H1 (cell line): Measurements from ENCODE around the gene MAP3K3. TPM values are rescaled to one million over a fixed set of nuclear protein-coding genes. Genes with fewer than 3 reads are reported as not detected.
A peak's percentile ranks its signal among the peaks of the same experiment; 100 is the strongest.

Experiments used
- CTCF ChIA-PET: fragments of 300-600 bp; sonication (Branson Sonifier 250); formaldehyde crosslinking; loops from one replicate; lab custom pipeline; 2021; ENCODE audit not compliant: partially characterized antibody; lab: Charles Lee
- POLR2A ChIA-PET: fragments of 300-600 bp; sonication (Branson Sonifier 250); formaldehyde crosslinking; loops from one replicate; lab custom pipeline; 2021; ENCODE audit warnings: inconsistent platforms; ENCODE audit not compliant: partially characterized antibody; lab: Charles Lee
- DNase-seq, 2 experiments: peaks; one replicate each; pipeline versions ENCODE4 v3.0.0 to v3.0.0-alpha.2; 2010 to 2022; ENCODE audit warnings: low spot score in 2 of 2, low read depth in 1 of 2, mixed read lengths in 1 of 2
- FAIRE-seq: peaks from 2 replicates; lab custom pipeline; 2011; peaks lifted over from hg19 to GRCh38; lab: Jason Lieb, UNC
- H2AFZ ChIP-seq: 2 replicates; pipeline ENCODE4 v1.8.1; 2012; ENCODE audit warnings: low read length, inconsistent platforms
- H2AK5ac ChIP-seq: 2 replicates; pipeline ENCODE4 v1.6.1; 2013; ENCODE audit warnings: low read depth, low read length
- H2BK120ac ChIP-seq: replicated peaks from 2 replicates; pipeline ENCODE3; 2013; ENCODE audit warnings: low read depth, low read length, inconsistent platforms
- H2BK12ac ChIP-seq: 2 replicates; pipeline ENCODE4 v1.6.1; 2013; ENCODE audit warnings: low read depth, low read length
- H2BK15ac ChIP-seq: 2 replicates; pipeline ENCODE4 v1.6.1; 2013; ENCODE audit warnings: low read length
- H2BK20ac ChIP-seq: 2 replicates; pipeline ENCODE4 v1.6.1; 2013; ENCODE audit warnings: low read length
- H2BK5ac ChIP-seq: 2 replicates; pipeline ENCODE4 v1.6.1; 2013; ENCODE audit warnings: low read depth, low read length
- H3K14ac ChIP-seq: 2 replicates; pipeline ENCODE4 v1.6.1; 2013; ENCODE audit warnings: inconsistent platforms; ENCODE audit not compliant: insufficient read length
- H3K18ac ChIP-seq: 2 replicates; pipeline ENCODE4 v1.6.1; 2013; ENCODE audit warnings: low read length; ENCODE audit errors: extremely low read depth
- H3K23ac ChIP-seq: 2 replicates; pipeline ENCODE4 v1.6.1; 2013; ENCODE audit warnings: inconsistent platforms; ENCODE audit not compliant: insufficient read length
- H3K23me2 ChIP-seq: 2 replicates; pipeline ENCODE4 v1.6.1; 2013; ENCODE audit warnings: low read depth, low read length
- H3K27ac ChIP-seq: 2 replicates; pipeline ENCODE4 v1.6.1; 2011; ENCODE audit warnings: low read depth, low read length, inconsistent platforms
- H3K27me3 ChIP-seq, 4 experiments: replicated peaks in 1 of 4; 1 replicate in 1 of 4; 2 replicates in 3 of 4; pipeline versions ENCODE4 v1.6.1 to v1.8.1; 2011 to 2013; ENCODE audit warnings: low read length in 3 of 4, mild to moderate bottlenecking in 3 of 4, inconsistent platforms in 2 of 4, mixed read lengths in 2 of 4, moderate library complexity in 1 of 4; ENCODE audit not compliant: control insufficient read depth in 3 of 4, insufficient read depth in 3 of 4; ENCODE audit errors: extremely low read depth in 1 of 4
- H3K36me3 ChIP-seq, 4 experiments: 2 replicates each; pipeline versions ENCODE4 v1.6.1 to v1.8.1; 2011 to 2013; ENCODE audit warnings: mild to moderate bottlenecking in 4 of 4, low read length in 3 of 4, moderate library complexity in 2 of 4, control low read depth in 1 of 4, inconsistent platforms in 1 of 4; ENCODE audit not compliant: insufficient read depth in 4 of 4, control insufficient read depth in 2 of 4
- H3K4ac ChIP-seq: replicated peaks from 2 replicates; pipeline ENCODE3; 2013; ENCODE audit warnings: low read length, low read depth, mixed read lengths, inconsistent platforms; ENCODE audit not compliant: insufficient read length
- H3K4me1 ChIP-seq, 4 experiments: replicated peaks in 1 of 4; 1 replicate in 1 of 4; 2 replicates in 3 of 4; pipeline versions ENCODE4 v1.6.1 to v1.8.1; 2011 to 2013; ENCODE audit warnings: low read length in 3 of 4, inconsistent platforms in 2 of 4, mixed read lengths in 1 of 4; ENCODE audit not compliant: insufficient read depth in 4 of 4, control insufficient read depth in 3 of 4
- H3K4me2 ChIP-seq, 2 experiments: 2 replicates each; pipeline versions ENCODE4 v1.6.1 to v1.8.1; 2011 to 2013; ENCODE audit warnings: low read depth in 2 of 2, low read length in 2 of 2, control low read depth in 1 of 2, inconsistent platforms in 1 of 2, mild to moderate bottlenecking in 1 of 2; ENCODE audit not compliant: insufficient read depth in 1 of 2
- H3K4me3 ChIP-seq, 4 experiments: fragments of 200-600, 300-600 bp in 1 of 4; sonication (generic), shearing (Covaris generic), sonication (Bioruptor Twin) in 1 of 4; 2 replicates each; pipeline versions ENCODE4 v1.5.1 to v1.8.1; 2011 to 2016; ENCODE audit warnings: low read length in 4 of 4, low read depth in 3 of 4, control low read depth in 2 of 4, inconsistent platforms in 2 of 4, mild to moderate bottlenecking in 2 of 4, mixed read lengths in 1 of 4, moderate library complexity in 1 of 4; ENCODE audit not compliant: insufficient read depth in 2 of 4; ENCODE audit errors: extremely low read depth in 1 of 4
- H3K56ac ChIP-seq: replicated peaks from 2 replicates; pipeline ENCODE3; 2013; ENCODE audit warnings: low read depth, mild to moderate bottlenecking, mixed read lengths, low read length, inconsistent platforms; ENCODE audit not compliant: insufficient read length
- H3K79me1 ChIP-seq: 2 replicates; pipeline ENCODE4 v1.6.1; 2013; ENCODE audit warnings: low read depth, low read length, control low read depth
- H3K79me2 ChIP-seq, 2 experiments: 2 replicates each; pipeline versions ENCODE4 v1.6.1 to v1.8.1; 2012 to 2013; ENCODE audit warnings: low read length in 2 of 2, mild to moderate bottlenecking in 2 of 2, inconsistent platforms in 1 of 2; ENCODE audit not compliant: insufficient read depth in 2 of 2, control insufficient read depth in 1 of 2
- H3K9ac ChIP-seq, 4 experiments: replicated peaks in 1 of 4; 1 replicate in 1 of 4; 2 replicates in 3 of 4; pipeline versions ENCODE4 v1.6.1 to v1.8.1; 2011 to 2013; ENCODE audit warnings: low read depth in 3 of 4, low read length in 3 of 4, control low read depth in 2 of 4, mild to moderate bottlenecking in 2 of 4, moderate library complexity in 2 of 4, inconsistent platforms in 1 of 4; ENCODE audit errors: extremely low read depth in 1 of 4
- H3K9me3 ChIP-seq, 2 experiments: 2 replicates each; pipeline versions ENCODE4 v1.6.1 to v1.8.1; 2012 to 2013; ENCODE audit warnings: mild to moderate bottlenecking in 2 of 2, moderate library complexity in 2 of 2, control low read depth in 1 of 2, inconsistent platforms in 1 of 2, low read depth in 1 of 2, low read length in 1 of 2, mixed read lengths in 1 of 2; ENCODE audit not compliant: insufficient read depth in 2 of 2
- H4K20me1 ChIP-seq, 2 experiments: replicated peaks in 1 of 2; 2 replicates each; pipeline versions ENCODE3 to v1.8.1; 2011 to 2013; ENCODE audit warnings: inconsistent platforms in 2 of 2, low read length in 2 of 2, mild to moderate bottlenecking in 1 of 2; ENCODE audit not compliant: insufficient read depth in 2 of 2, control insufficient read depth in 1 of 2
- H4K5ac ChIP-seq: 2 replicates; pipeline ENCODE4 v1.6.1; 2013; ENCODE audit warnings: low read length, low read depth, mixed read lengths, inconsistent platforms; ENCODE audit not compliant: insufficient read length
- H4K8ac ChIP-seq: 2 replicates; pipeline ENCODE4 v1.8.0; 2013; ENCODE audit warnings: mild to moderate bottlenecking, moderate library complexity, low read length, inconsistent platforms; ENCODE audit not compliant: insufficient read depth; ENCODE audit errors: extremely low read depth
- H4K91ac ChIP-seq: replicated peaks from 2 replicates; pipeline ENCODE3; 2013; ENCODE audit warnings: low read length, mixed read lengths, inconsistent platforms; ENCODE audit not compliant: insufficient read length
- E2F6 ChIP-seq: IDR thresholded peaks from 2 replicates; pipeline ENCODE4 v1.6.1; 2012; ENCODE audit warnings: inconsistent platforms
- KDM5A ChIP-seq: fragments of 200-600 bp; IDR thresholded peaks from 2 replicates; pipeline ENCODE4 v1.7.1; 2012; ENCODE audit warnings: mild to moderate bottlenecking, low read length, inconsistent platforms, mixed read lengths
- WGBS, 2 experiments: shearing (Covaris generic) in 1 of 2; methylation state at CpG; one replicate each; pipeline versions ENCODE4 v1.1.6 to v1.1.7; 2013 to 2015; ENCODE audit warnings: low lambda C conversion rate in 2 of 2, mixed read lengths in 2 of 2, inconsistent platforms in 1 of 2, low coverage in 1 of 2, missing lambda C conversion rate in 1 of 2; ENCODE audit not compliant: insufficient replicate concordance in 2 of 2, insufficient coverage in 1 of 2, insufficient read length in 1 of 2; ENCODE audit errors: extremely low coverage in 1 of 2, missing lambda C conversion rate in 1 of 2; 5-methylcytosine and 5-hydroxymethylcytosine counted together
- polyA plus RNA-seq, 7 experiments: library from polyadenylated mRNA; depleted of rRNA in 3 of 7; stranded (reverse) in 5 of 7; unstranded in 2 of 7; fragments of >200 nt in 5 of 7; fragments of 200-250 nt in 2 of 7; gene quantifications; 1 replicate in 5 of 7; 2 replicates in 1 of 7; 4 replicates in 1 of 7; pipeline versions ENCODE4 v1.2.1 to v1.2.3, GENCODE V29; 2011 to 2013; ENCODE audit warnings: missing spikeins in 2 of 7, mixed read lengths in 2 of 7
- total RNA-seq: library from RNA; stranded (reverse); fragmentation: NEBNext Ultra II Directional; extraction: Animal tissue kit (Norgen Biotek cat#: 25700); gene quantifications from 2 replicates; pipeline ENCODE4 v1.2.1, GENCODE V29; 2021

MAP3K3 gene
- total and polyA plus RNA-seq, 2 of the 8 experiments (the other 6 are each of a cell fraction or from before 2014, with no cell fraction given): 10.3 to 21.0 TPM

- no peak overlapping the region for H3K4ac ChIP-seq
- 0 out of 2 replicates have a peak, but pooled peaks cover 3% of the 10 kb centered on the region for H3K79me1 ChIP-seq
- peaks cover 4 to 13% of the 10 kb centered on the region in 2 experiments for H4K20me1 ChIP-seq
- DNase-seq (no peak), FAIRE-seq (no peak)
- H3K27me3 ChIP-seq: peaks cover 0 to 5% (median 0%) of the 10 kb centered on the region in 4 experiments; a peak in 3 of 7 replicates
- TF ChIP-seq E2F6: 0 out of 2 replicates have a peak, but pooled peaks have one; percentile 21
- no peak for TF ChIP-seq KDM5A
- H3K27ac ChIP-seq: no peak overlapping the region
- H3K23ac ChIP-seq: no peak overlapping the region
- H2AK5ac ChIP-seq: no peak overlapping the region
- H4K91ac ChIP-seq: no peak overlapping the region
- peaks cover 0 to 11% (median 1%) of the 10 kb centered on the region in 4 experiments; a peak in 3 of 8 replicates for H3K36me3 ChIP-seq
- H3K14ac ChIP-seq: no peak overlapping the region
- no peak overlapping the region for H2BK15ac ChIP-seq
- H2BK5ac ChIP-seq: no peak overlapping the region
- H2BK12ac ChIP-seq: no peak overlapping the region
- 88% methylated on average over 6 of the region's 6 CpGs; no CpG with 5 or more reads in 1 of the 2 experiments for WGBS, 2 experiments
- no peak overlapping the region for H2AFZ ChIP-seq
- CTCF ChIA-PET: interaction anchor here (1.2 to 3.3 kb wide), 3 partner anchors 8 to 22 kb away, joined by 3 to 17 read pairs (median 7); no protein-coding TSS in a partner anchor
- H3K56ac ChIP-seq: no peak overlapping the region
- peaks cover 16% of the 10 kb centered on the region; the same call in 1 of the 2 replicates for H3K23me2 ChIP-seq
- H3K18ac ChIP-seq: no peak overlapping the region
- peak overlapping the region in 1 of 2 experiments; percentile 84; a peak in 1 of 4 replicates for H3K4me2 ChIP-seq
- POLR2A ChIA-PET: interaction anchor here (0.8 to 1.3 kb wide), 3 partner anchors 8 to 87 kb away, joined by 3 to 4 read pairs (median 3); no protein-coding TSS in a partner anchor
- no peak overlapping the region for H4K8ac ChIP-seq
- H3K9ac ChIP-seq: 0 out of 7 replicates have a peak overlapping the region, but pooled peaks of 1 of the 4 experiments have one; percentile 14
- no peaks in the 10 kb centered on the region; a peak in 1 of 4 replicates for H3K79me2 ChIP-seq
- no peak overlapping the region for H2BK20ac ChIP-seq
- H2BK120ac ChIP-seq: no peak overlapping the region
- H3K4me3 ChIP-seq: no peak overlapping the region
- H3K9me3 ChIP-seq: no peaks in the 10 kb centered on the region
- H3K4me1 ChIP-seq: peaks cover 3 to 20% (median 13%) of the 10 kb centered on the region in 4 experiments; a peak in 6 of 7 replicates
- no peak overlapping the region for H4K5ac ChIP-seq
Observed at GRCh38 chr17:63702721-63703015, 80.5 kb downstream of the MAP3K3 start.
